Neutrophil (primary cell): ENCODE measurements around the gene CCL8.
A peak's percentile ranks its signal among the peaks of the same experiment; 100 is the strongest.

ENCODE experiments used
- H3K27ac ChIP-seq: fragments of 200-600 bp; sonication (generic); 2 replicates; pipeline ENCODE4 v1.5.1; 2016; ENCODE audit warnings: mild to moderate bottlenecking, moderate library complexity
- H3K27me3 ChIP-seq: fragments of 200-600 bp; sonication (generic); 2 replicates; pipeline ENCODE4 v1.6.0; 2016; ENCODE audit warnings: mild to moderate bottlenecking
- H3K36me3 ChIP-seq: fragments of 200-600 bp; sonication (generic); 2 replicates; pipeline ENCODE4 v1.5.1; 2017
- H3K4me1 ChIP-seq, 2 experiments: fragments of 200-600 bp in 1 of 2; sonication (generic) in 1 of 2; 1 replicate in 1 of 2; 2 replicates in 1 of 2; pipeline versions ENCODE4 v1.5.1 to v1.6.1; 2013 to 2016; ENCODE audit warnings: low read depth in 1 of 2, low read length in 1 of 2, mild to moderate bottlenecking in 1 of 2, moderate library complexity in 1 of 2; ENCODE audit not compliant: control insufficient read depth in 1 of 2, insufficient read depth in 1 of 2
- H3K4me3 ChIP-seq, 2 experiments: fragments of 200-600 bp in 1 of 2; sonication (generic) in 1 of 2; 1 replicate in 1 of 2; 2 replicates in 1 of 2; pipeline ENCODE4 v1.5.1; 2013 to 2016; ENCODE audit warnings: low read depth in 1 of 2, low read length in 1 of 2, mild to moderate bottlenecking in 1 of 2, moderate library complexity in 1 of 2
- H3K9me3 ChIP-seq: fragments of 200-600 bp; sonication (generic); 2 replicates; pipeline ENCODE4 v1.5.1; 2016
- TF ChIP-seq, protein P1 (sequence below): fragments of 200-600 bp; sonication (generic); IDR thresholded peaks from 2 replicates; pipeline ENCODE4 v1.5.1; 2016; ENCODE audit warnings: antibody characterized with exemption

The CCL8 gene

DNA sequence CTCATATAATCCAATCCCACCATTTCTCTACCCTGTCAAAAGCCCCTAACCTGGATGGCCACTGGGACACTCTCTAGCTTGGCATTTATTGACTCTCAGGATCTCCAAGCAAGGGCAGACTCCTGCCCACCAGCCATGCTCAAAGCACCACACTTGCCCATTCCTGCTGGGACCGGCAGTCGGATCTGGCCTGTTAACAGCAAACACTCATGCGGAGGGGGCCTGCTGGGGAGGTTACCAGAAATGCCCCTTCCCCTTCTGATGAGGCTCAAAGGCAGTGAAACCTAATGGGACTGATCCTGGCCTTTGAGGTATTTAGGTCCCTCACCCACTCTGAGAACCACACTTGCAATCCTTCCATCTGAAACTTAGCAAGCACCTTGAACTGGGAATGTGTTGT is 50.3 kb downstream of the CCL8 start:
- TF ChIP-seq, protein P1, sequence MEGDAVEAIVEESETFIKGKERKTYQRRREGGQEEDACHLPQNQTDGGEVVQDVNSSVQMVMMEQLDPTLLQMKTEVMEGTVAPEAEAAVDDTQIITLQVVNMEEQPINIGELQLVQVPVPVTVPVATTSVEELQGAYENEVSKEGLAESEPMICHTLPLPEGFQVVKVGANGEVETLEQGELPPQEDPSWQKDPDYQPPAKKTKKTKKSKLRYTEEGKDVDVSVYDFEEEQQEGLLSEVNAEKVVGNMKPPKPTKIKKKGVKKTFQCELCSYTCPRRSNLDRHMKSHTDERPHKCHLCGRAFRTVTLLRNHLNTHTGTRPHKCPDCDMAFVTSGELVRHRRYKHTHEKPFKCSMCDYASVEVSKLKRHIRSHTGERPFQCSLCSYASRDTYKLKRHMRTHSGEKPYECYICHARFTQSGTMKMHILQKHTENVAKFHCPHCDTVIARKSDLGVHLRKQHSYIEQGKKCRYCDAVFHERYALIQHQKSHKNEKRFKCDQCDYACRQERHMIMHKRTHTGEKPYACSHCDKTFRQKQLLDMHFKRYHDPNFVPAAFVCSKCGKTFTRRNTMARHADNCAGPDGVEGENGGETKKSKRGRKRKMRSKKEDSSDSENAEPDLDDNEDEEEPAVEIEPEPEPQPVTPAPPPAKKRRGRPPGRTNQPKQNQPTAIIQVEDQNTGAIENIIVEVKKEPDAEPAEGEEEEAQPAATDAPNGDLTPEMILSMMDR = no peak
- H3K27me3 ChIP-seq = no peaks in the 10 kb centered on the region
- no peaks in the 10 kb centered on the region for H3K36me3 ChIP-seq
- peak overlapping the region; percentile 52 for H3K27ac ChIP-seq
- no peak overlapping the region for H3K4me3 ChIP-seq
- H3K9me3 ChIP-seq = no peaks in the 10 kb centered on the region
- peaks cover 18 to 49% of the 10 kb centered on the region in 2 experiments for H3K4me1 ChIP-seq

DNA sequence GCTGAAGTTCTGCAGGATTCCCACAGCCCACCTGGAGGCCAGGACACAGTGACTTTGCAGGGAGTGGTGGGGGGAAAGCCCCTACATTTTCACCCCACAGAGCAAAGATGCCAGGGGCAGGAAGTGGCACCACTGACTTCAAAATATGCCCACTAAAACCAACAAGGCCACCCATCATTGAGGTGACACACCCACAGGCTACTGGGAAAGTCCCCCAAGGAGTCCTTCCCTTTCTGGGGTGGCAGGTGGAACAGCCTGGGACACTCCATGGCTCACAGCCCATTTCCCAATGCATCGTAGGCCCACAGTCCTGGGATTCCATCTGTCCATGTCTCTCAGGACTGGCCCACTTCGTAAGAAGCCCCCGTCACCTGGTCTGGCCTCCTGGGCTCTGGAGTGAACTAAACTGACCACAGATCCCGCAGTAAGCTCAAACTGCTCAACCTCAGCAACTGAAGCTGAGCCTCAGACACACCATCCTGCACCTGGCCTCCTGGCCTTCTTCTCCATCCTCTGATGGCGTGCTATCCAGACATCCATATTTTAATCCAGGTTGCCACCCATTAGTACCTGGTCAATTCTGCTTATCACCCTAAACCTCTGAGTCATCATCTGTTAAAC is 51.3 kb downstream of the CCL8 start:
- TF ChIP-seq, protein P1 = no peak
- H3K27me3 ChIP-seq = no peaks in the 10 kb centered on the region
- peak overlapping the region; percentile 23 for H3K27ac ChIP-seq
- no peak overlapping the region for H3K4me3 ChIP-seq
- H3K36me3 ChIP-seq = no peaks in the 10 kb centered on the region
- H3K4me1 ChIP-seq = peaks cover 18 to 47% of the 10 kb centered on the region in 2 experiments
- no peaks in the 10 kb centered on the region for H3K9me3 ChIP-seq

DNA sequence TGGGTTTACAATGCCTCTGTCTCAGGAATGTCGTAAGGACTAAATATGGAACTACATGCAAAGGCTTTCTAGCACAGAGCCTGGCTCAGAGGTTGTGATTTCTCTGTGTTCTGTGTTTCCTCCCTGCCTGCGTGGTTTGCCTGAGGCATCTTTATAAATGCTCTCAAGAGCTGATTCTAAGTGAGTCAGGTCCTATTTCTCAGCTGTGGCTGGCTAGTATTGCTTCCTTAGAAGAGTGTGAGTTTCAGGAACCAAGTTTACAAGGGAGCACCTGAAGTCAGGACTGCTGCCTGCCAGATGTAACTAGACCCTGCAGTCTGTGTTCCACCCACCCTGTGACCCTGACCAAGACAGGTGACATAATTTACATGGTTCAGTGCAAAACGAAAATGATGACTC is 51.8 kb downstream of the CCL8 start:
- Histone ChIP-seq H3K27ac (peak overlapping the region; percentile 23), H3K4me1 (peaks cover 18 to 42% of the 10 kb centered on the region in 2 experiments), H3K36me3 (no peaks in the 10 kb centered on the region), H3K27me3 (no peaks in the 10 kb centered on the region), H3K9me3 (no peaks in the 10 kb centered on the region), H3K4me3 (no peak overlapping the region)
- TF ChIP-seq, protein P1 = no peak
